GM19240 (cell line): ENCODE data around the gene AIMP1.
"Not testable (repeated sequence)": the region's sequence is repeated elsewhere in the genome, so short reads cannot be mapped to it uniquely, and the experiment has no call there.

Experiments used
- DNase-seq: peaks from one replicate; pipeline ENCODE4 v3.0.0; 2011; ENCODE audit warnings: low spot score; ENCODE audit not compliant: insufficient read length

AIMP1 gene

GRCh38 chr4:106312377-106312776, 4.0 kb upstream of the AIMP1 start:
- DNase-seq, result no peak

- DNase-seq, result no peak
These were observed 3.3 kb upstream of the AIMP1 start for GRCh38 chr4:106312997-106313522.

GRCh38 chr4:106314960-106315359, 1.4 kb upstream of the AIMP1 start:
- DNase-seq, result no peak

- DNase-seq, result no peak
These were observed 828 bp upstream of the AIMP1 start for GRCh38 chr4:106315476-106315967.

- no peak for DNase-seq
These were observed 541 bp downstream of the AIMP1 start for GRCh38 chr4:106316773-106317409.

- no peak for DNase-seq
These were observed 1.5 kb downstream of the AIMP1 start for GRCh38 chr4:106317815-106318214.

- no peak for DNase-seq
These were observed 2.2 kb downstream of the AIMP1 start for GRCh38 chr4:106318511-106318910.

- no peak for DNase-seq
These were observed 3.9 kb downstream of the AIMP1 start for GRCh38 chr4:106320235-106320634.

- not testable (repeated sequence) for DNase-seq
These were observed 4.8 kb downstream of the AIMP1 start for GRCh38 chr4:106321168-106321567.

GRCh38 chr4:106321814-106322213, 5.5 kb downstream of the AIMP1 start:
- not testable (repeated sequence) for DNase-seq

- DNase-seq, result no peak
These were observed 6.8 kb downstream of the AIMP1 start for GRCh38 chr4:106323119-106323518.

- no peak for DNase-seq
These were observed 9.4 kb downstream of the AIMP1 start for GRCh38 chr4:106325800-106326199.

- DNase-seq, result no peak
These were observed 12.8 kb downstream of the AIMP1 start for GRCh38 chr4:106329041-106329618.

- DNase-seq, result no peak
These were observed 16.8 kb downstream of the AIMP1 start for GRCh38 chr4:106333186-106333585.

- no peak for DNase-seq
These were observed 18.6 kb downstream of the AIMP1 start for GRCh38 chr4:106334741-106335470.

GRCh38 chr4:106336618-106337017, 20.3 kb downstream of the AIMP1 start:
- DNase-seq, result no peak

GRCh38 chr4:106337916-106338315, 21.6 kb downstream of the AIMP1 start:
- DNase-seq, result no peak

GRCh38 chr4:106338671-106339070, 22.3 kb downstream of the AIMP1 start:
- no peak for DNase-seq

- DNase-seq, result no peak
These were observed 23.1 kb downstream of the AIMP1 start for GRCh38 chr4:106339431-106339830.

- no peak for DNase-seq
These were observed 24.4 kb downstream of the AIMP1 start for GRCh38 chr4:106340774-106341173.

- DNase-seq, result no peak
These were observed 27.7 kb downstream of the AIMP1 start for GRCh38 chr4:106343865-106344646.

GRCh38 chr4:106344647-106344970, 28.3 kb downstream of the AIMP1 start:
- no peak for DNase-seq
